Right lobe of liver (tissue), 6 donors: ENCODE data around the gene ALG9. TPM values are rescaled to one million over a fixed set of nuclear protein-coding genes. Genes with fewer than 3 reads are reported as not detected.
A peak's percentile ranks its signal among the peaks of the same experiment; 100 is the strongest.

Source experiments
- ATAC-seq, 4 donors: fragments of 200-7000 bp; cut with Tn5 transposase; one replicate each; pipeline ENCODE4 v1.9.1; 2020; ENCODE audit warnings: mild to moderate bottlenecking in 4 of 4, moderate library complexity in 4 of 4
- DNase-seq, 3 donors: peaks; one replicate each; pipeline ENCODE4 v3.0.0-alpha.2; 2020
- H3K27ac ChIP-seq, 3 donors: fragments of 200-600 bp; one replicate each; pipeline ENCODE4 v1.8.0; 2022
- H3K27me3 ChIP-seq, 2 donors: fragments of 200-600 bp; one replicate each; pipeline ENCODE4 v1.8.0; 2022
- H3K36me3 ChIP-seq, 4 donors: fragments of 200-600 bp; sonication (generic) in 1 of 4; one replicate each; pipeline versions ENCODE4 v1.5.1 to v1.8.0; 2017 to 2022; ENCODE audit warnings: control low read depth in 1 of 4
- H3K4me1 ChIP-seq, 4 donors: fragments of 200-600 bp; sonication (generic) in 1 of 4; one replicate each; pipeline versions ENCODE4 v1.5.1 to v1.8.0; 2017 to 2022; ENCODE audit warnings: control low read depth in 1 of 4
- H3K4me3 ChIP-seq, 3 donors: fragments of 200-600 bp; one replicate each; pipeline ENCODE4 v1.8.0; 2022
- H3K9me3 ChIP-seq, 4 donors: fragments of 200-600 bp; sonication (generic) in 1 of 4; one replicate each; pipeline versions ENCODE4 v1.5.1 to v1.8.0; 2017 to 2022; ENCODE audit warnings: control low read depth in 1 of 4
- POLR2A ChIP-seq: fragments of 450-650 bp; IDR thresholded peaks from one replicate; pipeline ENCODE4 v1.6.1; 2017; ENCODE audit warnings: antibody characterized with exemption, mild to moderate bottlenecking
- WGBS: methylation state at CpG from one replicate; pipeline ENCODE4 v1.1.6; 2018; ENCODE audit warnings: low coverage, low lambda C conversion rate; ENCODE audit not compliant: insufficient coverage; ENCODE audit errors: missing lambda C conversion rate; 5-methylcytosine and 5-hydroxymethylcytosine counted together
- intact Hi-C, 2 donors: fragments of 100-400 bp; cut with DNase I; formaldehyde crosslinking; loops; one replicate each; pipeline versions ENCODE4 v1.11.2 to v1.14.1; 2022
- total RNA-seq, 6 experiments: library from RNA; depleted of rRNA in 2 of 6; stranded (reverse); fragments of >200 nt in 2 of 6; fragmentation: NEBNext Ultra II Directional in 3 of 6; extraction: Animal tissue kit (Norgen Biotek cat#: 25700) in 3 of 6; gene quantifications; one replicate each; pipeline versions ENCODE4 v1.1.0 to v1.2.4, GENCODE V29; 2016 to 2023
- TF ChIP-seq, protein P1 (sequence below), 4 donors: fragments of 200-600 bp in 3 of 4; fragments of 450-650 bp in 1 of 4; IDR thresholded peaks; one replicate each; pipeline versions ENCODE4 v1.5.1 to v1.8.0; 2016 to 2022; ENCODE audit warnings: antibody characterized with exemption in 4 of 4, mild to moderate bottlenecking in 2 of 4
- donor health status: DM: no; HTN: yes; CAD: no.
- donor health status: DM: no; HTN: no; CAD: no.
- donor health status: DM: no; HTN: no; CAD: no.
- donor health status: DM: no; HTN: yes; CAD: no.
- donor health status: DM: no; HTN: yes; CAD: no.

ALG9 gene
- total RNA-seq, 6 experiments from 2014 or later: 15.0 to 20.8 (median 18.2) TPM

DNA sequence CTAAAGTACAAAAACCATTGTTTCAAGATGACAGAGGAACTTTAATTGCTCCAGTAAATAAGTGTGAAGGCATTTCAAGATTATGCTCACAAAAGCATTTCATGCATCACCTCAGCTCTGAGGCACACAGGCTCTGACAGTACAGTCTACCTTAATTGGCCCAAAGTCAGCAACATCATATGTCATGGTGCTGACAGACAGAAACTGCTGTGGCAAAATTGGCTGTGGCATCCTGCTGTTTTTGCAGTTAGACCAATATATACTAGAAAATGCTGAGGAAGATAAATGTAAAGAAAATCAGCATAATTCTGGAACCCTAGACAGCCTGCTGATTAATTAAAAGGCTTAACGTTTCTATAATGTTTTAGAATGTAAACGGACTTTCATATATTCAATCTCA is 70.2 kb downstream of the ALG9 start:
- Histone ChIP-seq H3K4me1 (peaks cover 0 to 32% (median 15%) of the 10 kb centered on the region in 4 donors), H3K9me3 (no peaks in the 10 kb centered on the region), H3K27me3 (no peaks in the 10 kb centered on the region), H3K4me3 (no peak overlapping the region), H3K27ac (peak overlapping the region; percentile 9 to 94 (median 60)), H3K36me3 (peaks cover 0 to 7% (median 0%) of the 10 kb centered on the region in 4 donors)
- no peak for TF ChIP-seq POLR2A
- TF ChIP-seq, protein P1, sequence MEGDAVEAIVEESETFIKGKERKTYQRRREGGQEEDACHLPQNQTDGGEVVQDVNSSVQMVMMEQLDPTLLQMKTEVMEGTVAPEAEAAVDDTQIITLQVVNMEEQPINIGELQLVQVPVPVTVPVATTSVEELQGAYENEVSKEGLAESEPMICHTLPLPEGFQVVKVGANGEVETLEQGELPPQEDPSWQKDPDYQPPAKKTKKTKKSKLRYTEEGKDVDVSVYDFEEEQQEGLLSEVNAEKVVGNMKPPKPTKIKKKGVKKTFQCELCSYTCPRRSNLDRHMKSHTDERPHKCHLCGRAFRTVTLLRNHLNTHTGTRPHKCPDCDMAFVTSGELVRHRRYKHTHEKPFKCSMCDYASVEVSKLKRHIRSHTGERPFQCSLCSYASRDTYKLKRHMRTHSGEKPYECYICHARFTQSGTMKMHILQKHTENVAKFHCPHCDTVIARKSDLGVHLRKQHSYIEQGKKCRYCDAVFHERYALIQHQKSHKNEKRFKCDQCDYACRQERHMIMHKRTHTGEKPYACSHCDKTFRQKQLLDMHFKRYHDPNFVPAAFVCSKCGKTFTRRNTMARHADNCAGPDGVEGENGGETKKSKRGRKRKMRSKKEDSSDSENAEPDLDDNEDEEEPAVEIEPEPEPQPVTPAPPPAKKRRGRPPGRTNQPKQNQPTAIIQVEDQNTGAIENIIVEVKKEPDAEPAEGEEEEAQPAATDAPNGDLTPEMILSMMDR (IDR thresholded peaks at IDR 0.05): no peak
- intact Hi-C loops: no loop called here
- no peak for DNase-seq
- 64% methylated on average over 2 of the region's 2 CpGs for WGBS
- peak; percentile 27 to 45 (median 43) for ATAC-seq

DNA sequence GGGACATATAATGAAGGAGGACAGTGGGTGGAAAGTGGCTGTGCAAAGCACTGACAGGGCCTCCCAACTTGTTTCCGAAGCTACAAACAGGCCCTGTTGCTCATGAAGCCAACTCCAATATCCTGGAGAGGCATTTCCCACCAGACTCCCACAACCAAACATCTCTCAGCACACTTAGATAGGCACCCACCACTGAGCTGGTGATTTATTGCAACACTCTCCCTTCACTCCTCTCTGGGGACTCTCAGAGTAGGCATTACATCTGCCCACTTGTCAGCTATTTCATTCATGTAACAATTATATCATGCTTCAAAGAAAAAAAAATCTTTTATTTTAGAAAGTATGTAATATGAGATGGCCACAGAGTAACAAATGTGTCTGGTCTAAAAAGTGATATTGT is 73.1 kb downstream of the ALG9 start:
- Histone ChIP-seq H3K27ac (peak overlapping the region; percentile 2 to 94 (median 56)), H3K4me3 (no peak overlapping the region), H3K4me1 (peaks cover 0 to 52% (median 16%) of the 10 kb centered on the region in 4 donors), H3K27me3 (no peaks in the 10 kb centered on the region), H3K36me3 (peaks cover 0 to 7% (median 1%) of the 10 kb centered on the region in 4 donors), H3K9me3 (no peaks in the 10 kb centered on the region)
- no peak for ATAC-seq
- DNase-seq: no peak
- no CpG with 5 or more reads among the region's 1 CpG for WGBS
- intact Hi-C loops: no loop called here
- TF ChIP-seq POLR2A: no peak
- TF ChIP-seq, protein P1 (IDR thresholded peaks at IDR 0.05): no peak

DNA sequence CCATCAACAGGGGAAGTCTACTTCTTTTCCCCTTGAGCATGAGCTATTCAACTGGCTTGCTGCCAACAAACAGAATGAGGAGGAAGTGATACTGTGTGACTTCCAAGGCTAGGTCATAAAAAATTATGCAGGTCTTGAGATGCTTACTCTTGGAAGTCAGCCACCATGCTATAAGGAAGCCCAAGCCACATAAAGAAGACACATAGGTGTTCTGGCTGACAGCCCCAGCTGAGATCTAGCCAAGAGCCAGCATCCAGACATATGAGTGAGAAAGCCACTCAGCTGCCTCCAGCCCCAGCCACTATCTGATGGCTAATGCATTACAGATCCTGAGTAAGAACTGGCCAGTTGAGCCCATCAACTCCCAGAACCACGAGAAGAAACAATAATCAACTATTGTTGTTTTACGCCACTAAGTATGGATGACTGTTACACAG is 74.2 kb downstream of the ALG9 start:
- Histone ChIP-seq H3K36me3 (peaks cover 0 to 7% (median 1%) of the 10 kb centered on the region in 4 donors), H3K27me3 (no peaks in the 10 kb centered on the region), H3K27ac (peak overlapping the region; percentile 83 to 94 (median 92)), H3K9me3 (no peaks in the 10 kb centered on the region), H3K4me3 (no peak overlapping the region), H3K4me1 (peaks cover 0 to 62% (median 20%) of the 10 kb centered on the region in 4 donors)
- ATAC-seq (no peak), DNase-seq (no peak)
- TF ChIP-seq, protein P1 (IDR thresholded peaks at IDR 0.05): no peak
- TF ChIP-seq POLR2A: no peak
- intact Hi-C loops: no loop called here
- WGBS: no CpG with 5 or more reads among the region's 2 CpGs

DNA sequence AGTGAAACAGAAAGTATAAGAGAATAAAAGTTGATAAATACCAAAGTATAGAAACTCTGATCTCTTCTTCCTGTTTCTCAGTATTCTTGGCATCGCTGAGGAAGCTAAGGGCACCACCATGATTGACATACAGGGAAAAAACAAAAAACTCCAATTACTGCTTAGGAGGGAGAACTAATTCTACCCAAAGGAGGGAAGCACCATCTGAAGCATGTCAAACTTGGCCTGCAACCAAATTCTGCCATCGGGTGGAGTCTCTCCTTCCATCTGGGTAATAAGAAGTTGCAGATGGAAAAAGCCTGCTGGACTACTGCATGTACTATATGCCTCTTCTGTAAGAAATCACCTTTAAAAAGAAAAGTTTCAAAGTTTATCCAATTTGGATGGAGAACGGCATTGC is 74.7 kb downstream of the ALG9 start:
- H3K9me3 ChIP-seq: no peaks in the 10 kb centered on the region
- no peak for TF ChIP-seq POLR2A
- TF ChIP-seq, protein P1 (IDR thresholded peaks at IDR 0.05): no peak
- H3K4me1 ChIP-seq: peaks cover 0 to 64% (median 18%) of the 10 kb centered on the region in 4 donors
- no peak for DNase-seq
- no peaks in the 10 kb centered on the region for H3K27me3 ChIP-seq
- ATAC-seq: no peak
- H3K27ac ChIP-seq: peak overlapping the region; percentile 83 to 95 (median 92)
- H3K36me3 ChIP-seq: peaks cover 0 to 7% (median 1%) of the 10 kb centered on the region in 4 donors
- WGBS: 52% methylated on average over 3 of the region's 3 CpGs
- no peak overlapping the region for H3K4me3 ChIP-seq
- intact Hi-C loops: no loop called here
